Hepatocyte (in vitro differentiated cells): ENCODE measurements around the gene AQP12A. TPM values are rescaled to one million over a fixed set of nuclear protein-coding genes. Genes with fewer than 3 reads are reported as not detected.

Source experiments
- DNase-seq: peaks from one replicate; pipeline ENCODE4 v3.0.0-alpha.2; 2016; ENCODE audit warnings: low spot score
- H2AFZ ChIP-seq: fragments of 200-600 bp; sonication (generic); 2 replicates; pipeline ENCODE4 v1.6.0; 2016; ENCODE audit warnings: antibody characterized with exemption, mild to moderate bottlenecking
- H3K27ac ChIP-seq: fragments of 200-600 bp; sonication (generic); 2 replicates; pipeline ENCODE4 v1.5.1; 2016; ENCODE audit warnings: mild to moderate bottlenecking
- H3K27me3 ChIP-seq: fragments of 200-600 bp; sonication (generic); 2 replicates; pipeline ENCODE4 v1.6.1; 2016
- H3K36me3 ChIP-seq: fragments of 200-600 bp; sonication (generic); replicated peaks from 2 replicates; pipeline ENCODE4 v1.5.1; 2016; ENCODE audit warnings: low read depth; ENCODE audit not compliant: insufficient read depth
- H3K4me1 ChIP-seq: fragments of 200-600 bp; sonication (generic); 2 replicates; pipeline ENCODE4 v1.5.1; 2016; ENCODE audit warnings: mild to moderate bottlenecking, moderate library complexity; ENCODE audit not compliant: insufficient read depth
- H3K4me2 ChIP-seq: fragments of 200-600 bp; sonication (generic); 2 replicates; pipeline ENCODE4 v1.6.0; 2016
- H3K4me3 ChIP-seq: fragments of 200-600 bp; sonication (generic); 2 replicates; pipeline ENCODE4 v1.5.1; 2016; ENCODE audit warnings: mild to moderate bottlenecking
- H3K79me2 ChIP-seq: fragments of 200-600 bp; sonication (generic); 2 replicates; pipeline ENCODE4 v1.6.0; 2017; ENCODE audit warnings: mild to moderate bottlenecking
- H3K9me2 ChIP-seq: fragments of 200-600 bp; sonication (generic); replicated peaks from 2 replicates; pipeline ENCODE4 v1.6.0; 2017; ENCODE audit warnings: mild to moderate bottlenecking; ENCODE audit not compliant: insufficient read depth
- H3K9me3 ChIP-seq: fragments of 200-600 bp; sonication (generic); 2 replicates; pipeline ENCODE4 v1.5.1; 2016; ENCODE audit warnings: low read depth, mild to moderate bottlenecking
- H4K20me1 ChIP-seq: fragments of 200-600 bp; sonication (generic); 2 replicates; pipeline ENCODE4 v1.6.0; 2016; ENCODE audit warnings: mild to moderate bottlenecking; ENCODE audit not compliant: insufficient read depth, poor library complexity, severe bottlenecking
- CTCF ChIP-seq: fragments of 200-600 bp; sonication (generic); IDR thresholded peaks from 2 replicates; pipeline ENCODE4 v1.5.1; 2016; ENCODE audit warnings: antibody characterized with exemption, mild to moderate bottlenecking; ENCODE audit not compliant: poor library complexity
- EZH2 ChIP-seq: fragments of 200-600 bp; sonication (generic); IDR thresholded peaks from 2 replicates; pipeline ENCODE4 v1.6.1; 2016; ENCODE audit warnings: antibody characterized with exemption, mild to moderate bottlenecking, borderline replicate concordance
- EZH2phosphoT487 ChIP-seq: fragments of 200-600 bp; sonication (generic); IDR thresholded peaks from one replicate; pipeline ENCODE4 v1.6.1; 2018; ENCODE audit warnings: antibody characterized with exemption, mild to moderate bottlenecking, low read depth, moderate library complexity; ENCODE audit not compliant: unreplicated experiment, severe bottlenecking
- WGBS: methylation state at CpG from one replicate; pipeline ENCODE4 v1.1.6; 2016; ENCODE audit warnings: low lambda C conversion rate; ENCODE audit errors: missing lambda C conversion rate; 5-methylcytosine and 5-hydroxymethylcytosine counted together
- polyA plus RNA-seq: library from polyadenylated mRNA; unstranded; fragments of >200 nt; fragmentation: Nextera tagmentation; extraction: Ambion mirVana; gene quantifications from 2 replicates; pipeline ENCODE4 v1.2.1, GENCODE V29; 2016
- total RNA-seq: library from RNA; depleted of rRNA; stranded (reverse); fragments of >200 nt; gene quantifications from 2 replicates; pipeline ENCODE4 v1.2.3, GENCODE V29; 2014

The AQP12A gene
- total and polyA plus RNA-seq, 2 experiments from 2014 or later = not detected

- no peaks in the 10 kb centered on the region for H3K27me3 ChIP-seq
- no peak overlapping the region for H3K27ac ChIP-seq
- H3K4me1 ChIP-seq = peaks cover 7% of the 10 kb centered on the region
- H3K79me2 ChIP-seq = no peaks in the 10 kb centered on the region
- H2AFZ ChIP-seq = no peak overlapping the region
- H3K9me2 ChIP-seq = no peaks in the 10 kb centered on the region
- no peak overlapping the region for H3K4me2 ChIP-seq
- H3K4me3 ChIP-seq = no peak overlapping the region
- no peak for TF ChIP-seq EZH2phosphoT487
- TF ChIP-seq CTCF = no peak
- TF ChIP-seq EZH2 = no peak
- WGBS = 60% methylated on average over 1 of the region's 10 CpGs
- H4K20me1 ChIP-seq = no peaks in the 10 kb centered on the region
- no peaks in the 10 kb centered on the region for H3K9me3 ChIP-seq
- no peaks in the 10 kb centered on the region for H3K36me3 ChIP-seq
- DNase-seq = no peak
Measured at GRCh38 chr2:240735476-240735875, 43.8 kb downstream of the AQP12A start.

- no peaks in the 10 kb centered on the region for H3K9me2 ChIP-seq
- WGBS = 91% methylated on average over 33 of the region's 35 CpGs
Measured at GRCh38 chr2:240736281-240737250, 44.9 kb downstream of the AQP12A start.

GRCh38 chr2:240737512-240737911, 45.8 kb downstream of the AQP12A start:
- WGBS = 51% methylated on average over 5 of the region's 5 CpGs
- no peak for TF ChIP-seq CTCF
- TF ChIP-seq EZH2phosphoT487 = no peak
- no peak for TF ChIP-seq EZH2
- DNase-seq = no peak

More at GRCh38 chr2:240736281-240737250, 44.9 kb downstream of the AQP12A start:
- no peak for DNase-seq
- Histone ChIP-seq H4K20me1 (no peaks in the 10 kb centered on the region), H3K79me2 (no peaks in the 10 kb centered on the region), H3K9me3 (no peaks in the 10 kb centered on the region), H3K4me1 (peaks cover 7% of the 10 kb centered on the region), H2AFZ (no peak overlapping the region), H3K4me3 (no peak overlapping the region), H3K36me3 (no peaks in the 10 kb centered on the region), H3K4me2 (no peak overlapping the region), H3K27ac (no peak overlapping the region), H3K27me3 (no peaks in the 10 kb centered on the region)
- TF ChIP-seq CTCF = no peak
- no peak for TF ChIP-seq EZH2phosphoT487
- TF ChIP-seq EZH2 = no peak

More at GRCh38 chr2:240737512-240737911, 45.8 kb downstream of the AQP12A start:
- Histone ChIP-seq H3K4me2 (no peak overlapping the region), H3K4me1 (peaks cover 7% of the 10 kb centered on the region), H3K9me2 (no peaks in the 10 kb centered on the region), H3K27me3 (no peaks in the 10 kb centered on the region), H3K9me3 (no peaks in the 10 kb centered on the region), H3K4me3 (no peak overlapping the region), H3K79me2 (no peaks in the 10 kb centered on the region), H2AFZ (no peak overlapping the region), H4K20me1 (no peaks in the 10 kb centered on the region), H3K36me3 (no peaks in the 10 kb centered on the region), H3K27ac (no peak overlapping the region)
